Cardiac septum (tissue), 1 donor: Measurements from ENCODE around the gene CARS1. TPM values are rescaled to one million over a fixed set of nuclear protein-coding genes. Genes with fewer than 3 reads are reported as not detected.

ENCODE experiments used
- DNase-seq: peaks from one replicate; pipeline ENCODE4 v3.0.0-alpha.2; 2020; ENCODE audit warnings: low spot score
- intact Hi-C: fragments of 100-400 bp; cut with DNase I; formaldehyde crosslinking; loops from one replicate; pipeline ENCODE4 v1.14.0; 2022
- long read RNA-seq: library from polyadenylated mRNA; unstranded; transcript quantifications from one replicate; pipeline ENCODE4 v2.0.0, GENCODE V29; 2021
- total RNA-seq: library from RNA; stranded (reverse); fragmentation: NEBNext Ultra II Directional; extraction: Animal tissue kit (Norgen Biotek cat#: 25700); gene quantifications from one replicate; pipeline ENCODE4 v1.2.1, GENCODE V29; 2021
- donor health status: DM: no; HTN: no; CAD: no.

Gene CARS1
- 17.1 TPM for total RNA-seq
- long read RNA-seq, transcript CARS-203 (22 exons, 2,685 nt), result major isoform, 11 of 43 reads
- long read RNA-seq, transcript CARS-201 (22 exons, 2,491 nt), result minor isoform, 6 of 43 reads
- long read RNA-seq, partial matches to known transcripts, result 10 of 43 reads
- long read RNA-seq, other reads (novel, unspliced or antisense), result 11 of 43 reads

DNA sequence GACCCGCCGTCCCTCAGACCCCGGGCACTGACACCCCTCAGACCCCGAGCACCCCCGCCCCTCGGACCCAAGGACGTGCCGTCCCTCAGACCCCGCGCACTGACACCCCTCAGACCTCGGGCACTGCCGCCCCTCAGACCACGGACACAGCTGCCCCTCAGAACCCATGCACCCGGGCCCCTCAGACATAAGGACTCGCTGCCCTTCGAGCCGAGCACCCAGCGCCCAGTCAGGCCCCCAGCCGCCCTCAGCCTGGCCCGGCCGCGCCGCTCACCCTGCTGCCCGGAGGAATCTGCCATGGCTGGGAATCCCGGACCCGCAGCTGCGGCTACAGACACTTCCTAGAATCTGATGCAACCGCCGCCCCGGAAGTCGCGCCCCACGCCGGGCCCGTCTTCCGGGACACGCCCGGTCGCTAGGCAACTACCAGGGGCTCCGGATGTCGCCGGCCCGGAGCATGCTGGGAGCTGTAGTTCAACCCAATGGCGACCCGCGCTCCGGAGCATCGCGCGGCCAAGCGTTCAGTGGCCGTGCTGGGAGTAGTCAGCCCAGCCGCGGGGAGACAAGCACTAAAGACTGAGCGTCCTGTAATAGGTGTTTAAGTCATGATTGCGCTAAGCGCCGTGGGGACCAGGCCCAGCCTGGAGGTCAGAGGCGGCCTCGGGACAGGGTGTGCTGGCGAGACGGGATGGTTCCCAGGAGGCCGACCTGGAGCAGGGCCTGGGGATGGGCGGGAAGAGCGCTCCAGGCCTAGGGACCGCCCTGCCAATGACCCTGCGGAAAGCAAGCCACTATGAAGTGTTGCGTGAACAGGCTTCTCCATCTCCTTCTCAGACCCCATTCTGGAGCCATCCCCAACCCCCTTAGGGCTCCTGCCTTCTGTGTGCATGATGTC is at the start of gene CARS1:
Gene CARS1 (minus strand): TSS at position 355 of the 895 bp plus-strand sequence. CDS start 56 bp downstream, at position 299.
- intact Hi-C loops, result loop anchor here (5.0 kb wide), 1 partner anchor 365 kb away; no protein-coding TSS in a partner anchor
- DNase-seq, result peak; percentile 98

DNA sequence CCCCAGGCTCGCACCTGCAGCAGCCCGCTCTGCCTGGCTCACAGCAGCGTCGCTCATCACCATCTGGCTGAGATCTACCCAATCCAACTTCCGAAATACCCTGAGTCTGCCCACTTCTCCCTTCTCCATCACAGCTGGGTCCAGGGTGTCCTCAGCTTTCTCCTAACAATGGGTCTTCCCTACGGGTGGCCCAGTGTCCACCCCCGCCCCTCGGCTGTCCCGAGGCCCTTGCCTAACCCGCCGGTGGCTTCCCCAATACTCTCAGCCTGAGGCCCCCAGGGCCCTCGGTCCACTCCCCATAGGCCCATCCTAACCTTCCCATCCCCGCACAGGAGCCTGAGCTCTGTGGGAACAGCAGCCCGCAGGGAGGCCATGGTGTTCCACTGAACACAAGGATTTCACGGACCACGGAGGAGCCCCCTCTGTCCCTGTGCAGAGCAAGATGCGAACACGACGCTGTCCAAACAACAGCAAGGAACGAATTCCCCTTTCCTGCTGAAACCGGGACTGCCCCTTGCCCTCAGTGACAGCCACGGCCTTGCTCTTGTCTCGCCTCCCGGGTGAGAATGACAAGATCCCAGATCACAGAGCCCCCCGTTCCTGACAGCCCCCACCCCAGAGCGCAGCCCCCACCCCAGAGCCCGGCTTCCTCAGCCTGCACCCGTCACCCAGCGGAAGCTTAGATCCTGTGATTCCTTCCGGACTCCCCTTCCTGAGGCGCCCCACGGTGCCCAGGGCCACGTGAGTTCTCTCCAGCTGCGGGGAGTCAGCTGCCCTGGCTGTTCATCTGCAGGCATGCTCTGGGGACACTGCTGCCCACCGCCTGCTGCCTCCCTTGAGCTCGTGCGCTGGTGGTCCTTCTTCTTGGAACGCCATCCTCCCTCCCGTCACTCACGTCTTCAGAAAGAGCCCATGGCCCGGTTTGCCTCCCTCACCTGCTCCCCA is 48.8 kb upstream of the CARS1 start:
- intact Hi-C loops, result no loop called here
- DNase-seq, result no peak

DNA sequence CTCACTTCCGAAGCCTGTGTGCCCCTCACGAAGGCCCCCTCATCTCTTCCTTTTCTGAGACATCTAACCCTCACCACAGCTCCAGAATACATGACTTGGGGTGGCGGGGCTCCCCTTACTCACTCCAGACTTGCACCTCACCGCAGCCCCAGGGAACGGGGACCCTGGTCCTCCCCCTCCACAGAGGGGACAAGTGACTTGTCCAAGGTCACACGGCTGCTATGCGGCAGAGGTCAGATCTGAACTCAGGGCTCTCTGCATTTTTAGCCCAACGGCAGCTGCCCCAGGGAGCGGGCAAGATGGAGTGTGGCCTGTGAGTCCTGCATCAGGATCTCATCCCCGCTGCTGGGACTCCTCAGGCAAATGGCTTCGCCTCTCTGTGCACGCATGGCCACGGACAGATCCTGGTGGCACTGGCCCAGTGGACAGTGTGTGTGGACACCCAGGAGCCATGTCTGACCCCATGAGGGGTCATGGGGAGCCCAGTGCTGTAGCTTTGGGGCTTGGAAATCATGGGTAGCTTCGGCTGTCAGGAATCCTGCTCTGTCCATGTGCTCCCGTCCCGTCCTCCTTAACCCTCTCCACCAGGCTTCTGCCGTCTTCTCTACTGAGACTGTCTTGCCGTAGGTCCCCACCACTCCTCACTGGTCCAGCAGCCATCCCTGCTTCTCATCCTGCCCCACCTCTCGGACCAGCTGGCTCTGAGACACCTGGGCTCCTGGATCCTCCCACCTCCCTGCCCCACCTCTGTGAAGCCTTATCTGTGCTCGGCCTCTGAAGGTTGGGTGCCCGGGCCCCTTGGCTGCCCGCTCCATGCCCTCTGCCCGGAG is 48.0 kb upstream of the CARS1 start:
- intact Hi-C loops, result no loop called here

GRCh38 chr11:3104051-3104714 is 47.0 kb upstream of the CARS1 start:
- DNase-seq, result peak; percentile 73
- intact Hi-C loops, result no loop called here

More for the DNA sequence above, 48.0 kb upstream of the CARS1 start:
- DNase-seq, result no peak

- intact Hi-C loops, result no loop called here
These were observed 45.9 kb upstream of the CARS1 start for GRCh38 chr11:3103076-3103475.

DNA sequence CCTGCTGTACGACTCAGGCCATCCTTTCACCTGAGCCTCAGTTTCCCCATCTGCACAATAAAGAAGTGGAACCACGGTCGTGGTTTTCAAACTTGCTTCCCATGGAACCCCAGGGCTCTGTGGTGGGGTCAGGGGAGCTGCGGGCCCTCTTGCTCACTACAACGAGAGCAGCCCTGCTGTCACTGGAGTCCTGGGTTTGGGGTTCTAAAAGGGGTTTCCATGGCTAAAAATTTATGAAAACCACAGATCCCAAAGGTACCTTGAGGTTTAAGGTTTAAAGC is 45.4 kb upstream of the CARS1 start:
- intact Hi-C loops, result no loop called here
- DNase-seq, result no peak

More at GRCh38 chr11:3103076-3103475, 45.9 kb upstream of the CARS1 start:
- no peak for DNase-seq

- intact Hi-C loops, result no loop called here
These were observed 44.9 kb upstream of the CARS1 start for GRCh38 chr11:3101921-3102640.

DNA sequence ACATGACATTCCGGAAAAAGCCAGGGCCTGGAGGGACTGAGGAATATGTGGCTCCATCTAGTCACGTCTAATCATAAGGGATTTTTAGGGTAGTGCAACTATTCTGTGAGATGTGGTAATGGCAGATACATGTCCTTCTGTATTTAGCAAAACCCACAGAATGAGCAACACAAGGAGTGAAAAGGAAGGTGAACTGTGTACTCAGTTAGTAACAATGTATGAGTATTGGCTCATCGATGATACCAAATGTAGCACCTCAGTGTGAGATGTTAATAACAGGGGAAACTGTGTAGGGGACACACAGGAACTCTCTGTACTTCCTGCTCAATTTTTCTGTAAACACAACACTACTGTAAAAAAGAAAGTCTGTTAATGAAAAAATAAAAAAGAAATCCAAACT is 42.0 kb upstream of the CARS1 start:
- no peak for DNase-seq
- intact Hi-C loops, result loop anchor here (10.0 kb wide), 1 partner anchor 124 kb away; no protein-coding TSS in a partner anchor

More at GRCh38 chr11:3101921-3102640, 44.9 kb upstream of the CARS1 start:
- DNase-seq, result peak; percentile 68

GRCh38 chr11:3096909-3097530 is 39.8 kb upstream of the CARS1 start:
- intact Hi-C loops, result loop anchor here (10.0 kb wide), 1 partner anchor 122 kb away; no protein-coding TSS in a partner anchor
- peak; percentile 51 for DNase-seq

DNA sequence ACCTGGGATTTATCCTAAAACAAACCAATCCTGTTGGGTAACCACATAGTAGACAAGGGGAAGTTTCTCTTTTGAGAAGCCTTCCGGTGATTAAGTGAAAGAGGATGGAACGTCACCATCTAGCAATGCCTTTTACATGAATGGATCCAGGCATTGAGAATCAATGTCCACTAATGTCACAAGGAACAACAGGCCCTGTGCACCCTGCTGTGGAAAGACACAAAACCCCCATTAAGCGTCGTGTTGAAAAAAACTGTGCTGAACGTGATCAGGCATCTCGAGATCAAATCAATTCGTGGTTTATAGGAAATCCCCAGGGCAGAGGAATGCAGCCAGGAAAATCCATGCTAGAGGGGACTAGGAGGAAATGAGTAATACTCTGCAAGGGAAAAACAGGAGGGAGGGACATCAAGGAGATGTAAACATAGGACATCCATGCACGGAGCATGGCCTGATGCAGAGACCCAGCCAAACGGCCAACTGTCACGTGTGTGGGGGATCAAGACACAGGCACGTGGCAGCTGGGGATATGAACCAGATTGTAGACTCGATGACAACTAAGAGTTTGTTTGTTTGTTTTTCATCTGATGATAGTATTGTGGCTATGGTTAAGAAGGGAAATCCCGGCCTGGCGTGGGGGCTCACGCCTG is 38.6 kb upstream of the CARS1 start:
- DNase-seq, result peak; percentile 75
- intact Hi-C loops, result loop anchor here (10.0 kb wide), 1 partner anchor 121 kb away; no protein-coding TSS in a partner anchor

DNA sequence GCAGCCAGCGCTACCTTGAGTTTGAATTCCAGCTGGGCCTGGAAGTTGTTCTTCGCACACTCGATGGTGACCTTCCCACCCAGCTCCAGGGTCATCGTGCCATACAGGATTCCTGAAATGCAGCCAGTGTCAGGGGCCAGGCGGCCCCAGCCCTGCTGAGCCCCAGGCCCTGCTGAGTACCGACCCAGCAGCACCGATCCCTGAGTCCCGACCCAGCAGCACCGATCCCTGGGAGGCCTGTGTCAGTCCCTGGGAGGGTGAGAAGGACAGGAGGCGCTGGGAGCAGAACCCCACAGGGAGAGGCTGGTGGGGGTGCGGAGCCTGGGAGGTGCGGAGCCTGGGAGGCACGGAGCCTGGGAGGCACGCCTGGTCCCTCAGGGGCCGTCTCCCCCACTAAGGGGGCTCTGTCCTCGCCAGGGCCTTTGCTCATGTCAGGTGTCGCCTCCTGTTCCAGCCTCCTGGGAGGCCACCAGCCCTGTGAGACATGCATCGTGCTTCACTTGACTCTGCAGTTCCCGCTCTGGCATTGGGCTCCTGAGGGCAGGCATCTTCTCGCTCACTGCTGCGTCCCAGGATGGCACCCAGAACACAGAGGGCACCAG is 37.1 kb upstream of the CARS1 start:
- intact Hi-C loops, result loop anchor here (10.0 kb wide), 1 partner anchor 120 kb away; no protein-coding TSS in a partner anchor
- DNase-seq, result peak; percentile 69

DNA sequence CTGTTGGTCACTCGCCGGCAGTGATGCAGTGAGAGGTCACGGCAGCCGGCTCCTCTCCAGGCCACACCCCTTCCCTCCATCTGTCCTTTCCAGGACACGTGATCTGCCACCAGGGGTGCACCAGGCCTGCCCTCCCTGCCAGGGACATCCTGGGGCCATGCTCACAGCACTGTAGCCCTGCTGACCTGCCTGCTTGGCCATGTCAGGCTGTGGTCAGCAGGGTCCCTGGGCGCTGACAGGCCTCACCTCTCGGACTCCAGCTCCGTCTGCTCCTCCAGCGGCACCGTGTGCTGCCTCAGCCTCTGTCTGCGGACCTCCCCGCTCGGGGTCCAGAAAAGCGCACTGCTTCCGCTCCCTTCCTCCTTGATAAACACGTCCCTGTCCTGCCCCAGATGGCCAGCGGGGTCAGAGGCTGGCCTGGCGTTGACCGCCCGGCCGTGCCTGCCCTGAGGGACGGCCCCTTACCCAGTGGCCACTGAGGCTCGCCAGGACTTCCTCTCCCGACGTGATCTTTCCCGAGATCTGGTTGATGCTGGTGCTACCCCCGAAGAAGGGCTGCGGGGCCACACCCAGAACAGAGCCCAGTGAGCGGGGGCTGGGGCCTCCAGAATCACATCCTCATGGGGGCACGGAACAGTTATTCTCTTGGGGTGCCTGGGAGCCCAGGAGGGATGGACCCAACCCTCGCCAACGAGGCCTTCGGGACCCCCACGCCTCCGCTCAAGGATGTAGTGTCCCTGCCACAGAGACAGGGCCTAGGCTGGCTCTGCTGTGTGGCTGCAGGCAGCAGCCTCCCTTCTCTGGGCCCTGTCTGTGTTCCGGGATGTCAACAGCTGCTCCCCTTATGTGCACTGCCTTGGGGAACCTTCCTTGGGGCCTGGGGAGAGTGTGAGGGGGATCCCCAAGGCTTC is 36.3 kb upstream of the CARS1 start:
- DNase-seq, result peak; percentile 61
- intact Hi-C loops, result loop anchor here (10.0 kb wide), 1 partner anchor 119 kb away; no protein-coding TSS in a partner anchor

DNA sequence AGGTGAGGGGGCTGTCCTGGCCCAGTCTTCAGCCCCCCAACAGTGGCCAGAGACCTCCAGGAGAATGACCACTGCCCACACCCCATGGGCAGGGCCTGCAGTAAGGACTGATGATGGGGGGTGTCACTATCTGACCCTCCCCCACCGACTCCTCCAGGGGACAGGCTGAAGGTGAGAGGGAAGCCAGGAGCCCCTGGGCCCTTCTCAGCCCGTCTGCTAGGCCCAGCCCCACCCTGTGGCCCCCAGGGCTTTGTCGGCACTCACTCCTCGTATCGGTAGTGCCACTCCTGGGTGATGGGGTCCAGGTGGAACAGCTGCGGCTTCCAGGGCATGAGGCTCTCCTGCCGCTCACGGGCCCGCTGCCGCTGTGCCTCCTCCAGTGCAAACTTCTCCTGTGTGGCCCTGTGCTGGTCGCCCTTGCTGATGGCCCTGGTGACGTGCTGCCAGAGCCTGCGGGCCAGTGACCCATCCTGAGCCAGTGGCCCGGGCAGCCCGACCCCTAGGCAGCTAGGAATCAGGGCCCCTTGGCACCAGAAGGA is 35.4 kb upstream of the CARS1 start:
- DNase-seq, result no peak

GRCh38 chr11:3091846-3092602 is 34.8 kb upstream of the CARS1 start:
- DNase-seq, result peak; percentile 88
- intact Hi-C loops, result loop anchor here (1.0 to 10.0 kb wide), 2 partner anchors 55 to 117 kb away; no protein-coding TSS in a partner anchor

More for the DNA sequence above, 35.4 kb upstream of the CARS1 start:
- intact Hi-C loops, result loop anchor here (10.0 kb wide), 1 partner anchor 118 kb away; no protein-coding TSS in a partner anchor
